ENCODE results near the gene PACRG.

The PACRG gene

GRCh38 chr6:163207431-163208383 lies 479.9 kb downstream of the PACRG start:
- TF ChIP-seq CTCF (conservative IDR thresholded peaks at IDR 0.05; ENCODE audit: low read depth) = no peak
- ChIA-PET CTCF (interaction anchor here (0.6 to 0.7 kb wide), 2 partner anchors 16 to 17 kb away, joined by 3 to 4 read pairs; no protein-coding TSS in a partner anchor), POLR2A (ENCODE audit: low non-redundant PET) (no interaction called here)
- H3K27ac ChIP-seq = no peak overlapping the region
- DNase-seq (ENCODE audit: low spot score) = no peak

DNA sequence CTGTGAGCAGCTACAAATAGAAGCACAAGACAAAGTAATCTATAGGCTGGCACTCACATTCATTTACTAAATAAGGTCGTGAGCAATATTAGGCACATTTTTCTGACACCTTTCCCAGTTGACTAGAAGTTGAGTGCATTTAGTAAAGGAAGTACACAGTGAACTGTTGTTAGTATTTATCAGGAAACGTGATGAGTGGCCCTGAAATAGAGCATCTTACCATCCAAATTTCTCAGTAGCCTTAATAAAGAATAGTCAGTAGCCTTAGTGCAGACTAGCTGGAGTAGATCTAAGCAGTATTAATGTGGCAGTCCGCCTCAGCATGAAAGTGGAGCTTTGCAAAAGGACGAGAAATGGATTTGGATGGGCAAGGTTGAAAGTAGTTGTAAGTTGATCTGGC lies 481.2 kb downstream of the PACRG start:
- CTCF ChIA-PET = interaction anchor here (0.7 kb wide), 1 partner anchor 18 kb away, joined by 4 read pairs; no protein-coding TSS in a partner anchor

DNA sequence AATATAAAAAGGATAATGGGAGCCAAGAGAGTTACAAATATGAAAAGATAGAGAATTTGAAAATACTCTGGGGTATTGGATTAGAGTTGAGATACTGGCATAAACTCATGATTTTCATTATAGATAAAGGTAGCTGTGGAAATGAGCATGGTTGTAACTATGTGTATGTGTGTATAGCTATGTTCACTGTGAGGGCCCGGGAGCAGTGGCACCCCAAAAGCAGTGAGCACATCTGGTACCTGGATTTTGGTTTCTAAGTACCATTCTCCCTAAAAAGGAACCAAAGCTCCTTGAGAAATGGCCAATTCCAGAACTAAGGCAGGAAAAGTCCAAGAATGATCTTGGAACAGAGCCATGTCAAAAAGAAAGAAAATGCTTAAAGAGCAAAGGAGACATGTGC lies 484.3 kb downstream of the PACRG start:
- TF ChIP-seq CTCF (conservative IDR thresholded peaks at IDR 0.05; ENCODE audit: low read depth) = no peak
- POLR2A ChIA-PET (ENCODE audit: low non-redundant PET) = no interaction called here
- DNase-seq (ENCODE audit: low spot score) = no peak
- CTCF ChIA-PET = no interaction called here
- no peak overlapping the region for H3K27ac ChIP-seq

More for the DNA sequence above, 481.2 kb downstream of the PACRG start:
- POLR2A ChIA-PET (ENCODE audit: low non-redundant PET) = no interaction called here
- DNase-seq (ENCODE audit: low spot score) = no peak
- no peak overlapping the region for H3K27ac ChIP-seq
- no peak for TF ChIP-seq CTCF (conservative IDR thresholded peaks at IDR 0.05; ENCODE audit: low read depth)

DNA sequence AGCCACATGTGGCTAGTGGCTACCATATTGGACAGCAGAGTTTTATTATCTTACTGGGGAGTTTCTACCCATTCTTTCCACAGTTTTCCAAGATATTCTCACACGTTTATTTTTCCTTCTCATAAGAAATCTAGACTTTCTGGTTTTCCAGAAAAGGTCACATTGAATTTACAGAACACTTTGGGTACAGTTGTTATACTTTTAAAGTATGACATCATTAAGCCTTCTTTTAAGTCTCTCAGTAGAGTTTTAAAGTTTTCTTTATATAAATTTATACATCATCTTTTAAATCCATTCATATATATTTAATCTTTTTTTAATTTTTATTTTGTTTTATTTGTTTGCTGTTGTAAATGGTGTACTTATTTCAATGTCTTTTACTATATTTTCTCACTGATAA lies 486.5 kb downstream of the PACRG start:
- H3K27ac ChIP-seq = no peak overlapping the region
- ChIA-PET POLR2A (ENCODE audit: low non-redundant PET) (no interaction called here), CTCF (no interaction called here)
- DNase-seq (ENCODE audit: low spot score) = no peak
- TF ChIP-seq CTCF (conservative IDR thresholded peaks at IDR 0.05; ENCODE audit: low read depth) = no peak

- DNase-seq (ENCODE audit: low spot score) = no peak
- ChIA-PET CTCF (interaction anchor here (0.5 kb wide), 1 partner anchor 1945 kb away, joined by 3 read pairs; the partner anchor contains the start of gene AGPAT4), POLR2A (ENCODE audit: low non-redundant PET) (no interaction called here)
- no peak for TF ChIP-seq CTCF (conservative IDR thresholded peaks at IDR 0.05; ENCODE audit: low read depth)
- H3K27ac ChIP-seq = no peak overlapping the region
These were observed 490.7 kb downstream of the PACRG start for GRCh38 chr6:163218361-163218894.

GRCh38 chr6:163226181-163226835 lies 498.5 kb downstream of the PACRG start:
- DNase-seq (ENCODE audit: low spot score) = no peak
- no peak for TF ChIP-seq CTCF (conservative IDR thresholded peaks at IDR 0.05; ENCODE audit: low read depth)
- POLR2A ChIA-PET (ENCODE audit: low non-redundant PET) = no interaction called here
- CTCF ChIA-PET = no interaction called here
- H3K27ac ChIP-seq = no peak overlapping the region

Data from RWPE1 (cell line).